ENCODE measurements around the gene INHBE.
"Not testable (repeated sequence)": the region's sequence is repeated elsewhere in the genome, so short reads cannot be mapped to it uniquely, and the experiment has no call there.

Gene INHBE

GRCh38 chr12:57454566-57455373 is at the start of gene INHBE:
Gene INHBE (plus strand): TSS chr12:57455307. CDS start chr12:57455537, 230 bp downstream.
- DNase-seq (ENCODE audit: low read depth), result no peak

DNA sequence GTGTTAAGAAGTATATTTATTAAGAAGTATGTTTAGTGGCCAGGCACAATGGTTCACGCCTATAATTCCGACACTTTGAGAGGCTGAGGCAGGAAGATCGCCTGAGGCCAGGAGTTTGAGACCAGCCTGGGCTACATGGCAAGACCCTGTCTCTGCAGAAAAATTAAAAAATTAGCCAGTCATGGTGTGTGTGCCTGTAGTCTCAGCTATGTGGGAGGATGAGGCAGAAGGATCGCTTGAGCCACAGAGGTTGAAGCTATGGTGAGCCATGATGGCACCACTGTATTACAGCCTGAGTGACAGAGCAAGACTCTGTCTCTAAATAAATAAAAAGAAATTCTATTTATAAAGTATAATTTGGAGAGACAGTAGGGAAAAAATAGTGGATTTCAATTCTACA is 44.6 kb upstream of the INHBE start:
- DNase-seq (ENCODE audit: low read depth), result no peak

- not testable (repeated sequence) for DNase-seq (ENCODE audit: low read depth)
Measured at GRCh38 chr12:57414160-57414559, 40.9 kb upstream of the INHBE start.

DNA sequence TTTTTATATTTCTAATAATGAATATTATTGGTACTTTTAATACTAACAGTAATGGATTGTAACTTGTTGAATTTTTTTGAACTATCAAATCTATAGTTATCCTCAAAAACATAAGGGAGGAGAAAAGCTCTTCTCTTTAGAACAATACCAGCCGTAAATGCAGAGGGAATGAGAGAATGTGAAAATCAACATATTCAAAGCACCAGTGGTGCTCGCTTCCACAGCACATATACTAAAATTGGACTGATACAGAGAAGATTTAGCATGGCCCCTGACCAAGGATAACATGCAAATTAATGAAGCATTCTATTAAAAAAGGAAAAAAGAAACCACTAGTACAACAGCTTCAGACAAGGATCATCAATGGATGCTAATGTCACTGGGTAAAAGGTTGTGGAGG is 40.0 kb upstream of the INHBE start:
- DNase-seq (ENCODE audit: low read depth), result no peak

- DNase-seq (ENCODE audit: low read depth), result no peak
Measured at GRCh38 chr12:57416039-57416996, 38.8 kb upstream of the INHBE start.

- DNase-seq (ENCODE audit: low read depth), result no peak
Measured at GRCh38 chr12:57418255-57418654, 36.9 kb upstream of the INHBE start.

DNA sequence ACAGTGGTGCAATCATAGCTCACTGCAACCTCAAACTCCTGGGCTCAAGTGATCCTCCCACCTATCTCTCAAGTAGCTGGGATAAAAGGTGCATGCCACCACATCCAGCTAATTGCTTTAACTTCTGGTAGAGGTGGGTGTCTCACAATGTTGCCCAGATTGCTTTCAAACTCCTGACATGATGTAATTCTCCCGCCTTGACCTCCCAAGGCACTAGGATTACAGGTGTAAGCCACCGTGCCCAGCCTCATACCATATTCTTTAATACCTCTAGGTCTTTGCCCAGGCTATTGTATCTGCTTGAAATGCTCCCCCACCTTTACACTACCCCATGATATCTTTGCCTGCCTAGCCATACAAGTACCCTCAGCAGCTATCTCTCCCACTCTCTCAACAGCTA is 35.6 kb upstream of the INHBE start:
- DNase-seq (ENCODE audit: low read depth), result no peak

- DNase-seq (ENCODE audit: low read depth), result no peak
Measured at GRCh38 chr12:57420482-57420881, 34.6 kb upstream of the INHBE start.

GRCh38 chr12:57426948-57427347 is 28.2 kb upstream of the INHBE start:
- DNase-seq (ENCODE audit: low read depth), result not testable (repeated sequence)

DNA sequence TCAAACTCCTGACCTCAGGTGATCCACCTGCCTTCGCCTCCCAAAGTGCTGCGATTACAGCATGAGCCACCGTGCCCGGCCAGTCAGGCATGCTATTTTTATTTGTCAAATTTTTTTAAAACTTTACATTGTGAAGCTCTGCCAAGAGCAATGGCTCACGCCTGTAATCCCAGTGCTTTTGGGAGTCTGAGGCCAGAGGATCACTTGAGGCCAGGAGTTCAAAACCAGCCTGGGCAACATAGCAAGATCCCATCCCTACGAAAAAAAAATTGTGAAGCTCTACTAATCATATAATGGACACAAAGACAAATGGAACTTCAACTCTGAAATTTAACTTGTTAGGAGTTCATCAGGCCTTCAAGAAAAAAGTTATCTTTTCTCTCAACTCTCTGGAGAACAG is 26.1 kb upstream of the INHBE start:
- DNase-seq (ENCODE audit: low read depth), result no peak

DNA sequence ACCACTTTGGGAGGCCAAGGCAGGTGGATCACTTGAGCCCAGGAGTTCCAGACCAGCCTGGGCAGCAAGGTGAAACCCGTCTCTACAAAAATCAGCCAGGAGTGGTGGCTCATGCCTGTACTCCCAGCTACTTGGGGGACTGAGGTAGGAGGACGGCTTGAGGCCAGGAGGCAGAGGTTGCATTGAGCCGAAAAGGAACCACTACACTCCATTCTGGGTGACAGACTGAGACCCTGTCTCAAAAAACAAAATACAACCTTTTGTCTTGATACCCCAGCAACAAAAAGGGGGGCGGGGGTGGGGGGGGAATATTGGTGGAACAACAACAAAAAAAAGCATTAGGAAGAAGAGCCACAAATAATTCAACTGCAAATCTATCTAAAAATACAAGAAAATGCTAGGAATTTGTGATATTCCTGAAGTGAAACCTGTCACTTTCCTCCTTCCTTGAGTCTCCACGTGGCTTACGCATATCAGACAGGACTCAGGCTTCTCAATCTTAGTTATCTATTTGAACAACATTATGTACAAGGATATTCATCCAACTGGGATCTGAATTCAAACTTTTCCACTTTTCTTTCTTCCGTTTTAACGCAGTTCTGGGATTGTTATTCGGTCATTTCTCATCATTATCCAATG is 25.5 kb upstream of the INHBE start:
- no peak for DNase-seq (ENCODE audit: low read depth)

DNA sequence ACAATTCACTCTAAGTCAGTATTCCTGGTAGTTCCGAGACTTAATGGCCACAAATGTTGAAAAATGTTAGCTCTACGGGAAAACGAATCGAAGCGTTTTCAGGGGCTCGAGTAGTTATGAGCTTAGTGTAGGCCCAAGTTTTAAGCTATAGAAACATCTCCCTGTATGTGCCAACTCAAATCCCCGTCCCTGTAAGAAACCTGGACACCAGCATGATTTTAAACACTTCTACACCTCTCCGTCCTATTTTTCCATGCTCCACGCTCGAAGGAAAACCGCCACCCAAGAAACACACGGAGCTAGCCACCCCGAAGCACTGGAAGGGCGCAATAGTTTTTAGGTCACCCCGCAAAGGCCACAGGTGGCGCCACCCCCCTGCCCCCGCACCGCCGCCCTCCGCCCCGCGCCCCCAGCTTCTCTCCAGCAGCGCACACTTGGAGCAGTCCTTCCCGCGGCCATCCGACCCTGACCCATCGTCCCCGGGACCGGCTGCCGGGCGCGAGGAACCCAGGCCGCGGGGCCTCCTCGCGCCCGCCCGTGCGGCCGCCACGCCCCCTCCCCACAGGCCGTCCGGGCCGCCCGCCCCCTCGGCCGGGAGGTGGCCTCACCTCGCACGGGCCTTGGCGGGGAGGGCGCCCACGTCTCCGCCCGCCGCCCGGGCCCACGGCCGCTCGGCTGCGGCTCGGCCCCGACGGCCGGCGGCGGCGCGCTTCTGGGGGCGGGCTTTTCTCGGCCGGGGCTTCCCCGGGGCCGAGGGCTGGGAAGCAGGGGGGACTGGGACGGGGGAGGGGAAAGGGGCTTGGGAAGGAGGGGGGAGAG is 24.8 kb upstream of the INHBE start:
- peak; percentile 19 for DNase-seq (ENCODE audit: low read depth)

GRCh38 chr12:57430931-57431566 is 24.1 kb upstream of the INHBE start, which contains the start of gene R3HDM2:
Gene R3HDM2 (minus strand): TSS chr12:57431043. CDS start chr12:57310428, 120,615 bp downstream.
- DNase-seq (ENCODE audit: low read depth), result peak; percentile 91

DNA sequence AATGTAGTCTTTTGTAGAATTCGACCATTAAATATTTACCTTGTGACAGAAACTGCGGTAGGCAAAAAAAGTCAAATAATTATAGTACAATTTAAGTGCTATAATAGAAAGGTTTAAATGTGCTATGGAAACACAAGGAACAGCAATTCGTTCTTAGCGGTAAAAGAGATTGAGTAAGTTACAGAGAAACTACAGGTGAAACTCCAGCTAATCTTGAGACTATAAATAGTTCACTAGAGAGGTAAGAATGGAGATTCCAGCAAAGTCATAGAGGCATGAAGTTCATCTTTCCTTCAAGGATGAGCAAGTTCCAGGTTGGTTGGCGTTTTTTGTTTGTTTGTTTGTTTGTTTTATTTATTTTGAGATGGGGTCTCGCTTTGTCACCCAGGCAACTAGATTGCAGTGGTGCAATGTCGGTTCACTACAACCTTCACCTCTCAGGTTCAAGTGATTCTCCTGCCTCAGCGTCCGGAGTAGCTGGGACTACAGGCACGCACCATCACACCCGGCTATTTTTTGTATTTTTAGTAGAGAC is 23.4 kb upstream of the INHBE start:
- no peak for DNase-seq (ENCODE audit: low read depth)

DNA sequence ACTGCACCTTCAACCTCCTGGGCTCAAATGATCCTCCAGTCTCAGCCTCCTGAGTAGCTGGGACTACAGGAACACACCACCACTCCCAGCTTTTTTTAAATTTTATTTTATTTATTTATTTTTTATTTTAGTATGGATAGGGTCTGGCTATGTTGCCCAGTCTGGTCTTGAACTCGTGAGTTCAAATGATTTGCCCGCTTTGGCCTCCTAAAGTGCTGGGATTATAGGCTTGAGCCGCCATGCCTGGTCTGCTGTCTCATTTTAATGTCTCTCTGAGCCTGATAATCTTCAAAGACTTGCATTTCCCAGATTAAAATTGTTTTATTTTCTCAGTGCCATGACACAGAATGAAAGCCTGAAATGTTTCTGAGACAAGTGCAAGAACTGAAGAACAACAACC is 21.7 kb upstream of the INHBE start:
- no peak for DNase-seq (ENCODE audit: low read depth)

GRCh38 chr12:57434517-57435223 is 20.4 kb upstream of the INHBE start, which contains the start of gene INHBC:
Gene INHBC (plus strand): TSS chr12:57434784. CDS start chr12:57434887, 103 bp downstream.
- no peak for DNase-seq (ENCODE audit: low read depth)

GRCh38 chr12:57435293-57435692 is 19.8 kb upstream of the INHBE start:
- DNase-seq (ENCODE audit: low read depth), result no peak

DNA sequence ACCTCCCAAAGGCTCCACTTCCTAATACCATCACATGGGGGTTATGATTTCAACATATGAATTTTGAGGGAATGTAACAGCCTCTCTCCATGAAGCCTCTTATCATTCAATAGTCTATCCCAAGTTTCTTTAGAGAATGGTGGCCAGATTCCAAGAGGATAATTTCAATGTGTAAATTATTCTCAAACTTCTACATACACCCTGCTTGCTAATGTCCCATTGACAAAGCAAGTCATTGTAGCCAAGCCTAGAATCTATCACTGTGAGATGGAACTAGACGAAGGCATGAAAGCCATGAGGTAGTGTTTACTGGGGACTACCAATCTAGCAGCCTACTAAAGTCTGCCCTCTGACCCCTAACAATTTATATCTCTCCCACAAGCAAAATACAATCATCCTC is 16.7 kb upstream of the INHBE start:
- no peak for DNase-seq (ENCODE audit: low read depth)

DNA sequence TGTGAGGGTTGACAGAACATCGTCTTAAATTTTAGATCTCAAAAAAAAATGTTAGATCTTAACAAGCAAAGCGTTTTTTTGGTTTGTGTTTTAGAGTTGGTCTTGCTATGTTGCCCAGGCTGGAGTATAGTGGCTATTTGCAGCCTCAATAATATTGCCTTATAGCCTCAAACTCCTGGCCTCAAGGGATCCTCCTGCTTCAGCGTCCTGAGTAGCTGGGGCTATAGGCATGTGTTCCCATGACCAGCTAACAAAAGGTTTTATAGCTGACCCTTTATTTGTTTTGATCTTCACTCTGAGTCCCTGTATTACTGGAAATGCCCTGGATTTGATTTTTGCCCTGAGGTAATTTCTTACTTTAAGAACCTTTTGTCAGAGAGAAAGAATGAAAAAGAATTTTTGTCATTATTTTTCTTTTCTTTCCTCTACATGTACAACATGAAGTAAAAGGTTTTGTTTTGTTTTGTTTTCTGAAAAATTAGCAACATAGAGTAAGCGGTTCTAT is 15.3 kb upstream of the INHBE start:
- no peak for DNase-seq (ENCODE audit: low read depth)

DNA sequence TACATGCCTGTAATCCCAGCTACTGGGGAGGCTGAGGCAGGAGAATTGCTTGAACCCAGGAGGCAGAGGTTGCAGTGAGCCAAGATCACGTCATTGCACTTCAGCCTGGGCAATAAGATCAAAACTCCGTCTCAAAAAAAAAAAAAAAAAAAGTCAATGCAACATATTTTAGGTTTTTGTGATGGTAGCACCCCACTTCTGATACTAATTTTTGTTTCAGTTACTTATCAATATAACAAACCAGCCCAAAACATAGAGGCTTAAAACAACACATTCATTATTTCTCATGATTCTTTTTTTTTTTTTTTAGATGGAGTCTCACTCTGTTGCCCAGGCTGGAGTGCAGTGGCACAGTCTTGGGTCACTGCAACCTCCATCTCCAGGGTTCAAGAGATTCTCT is 13.7 kb upstream of the INHBE start:
- not testable (repeated sequence) for DNase-seq (ENCODE audit: low read depth)

Measured in stimulated activated CD4-positive, alpha-beta T cell treated with anti-CD3 and anti-CD28 coated beads, Interleukin-2, amount 100 ng/mL, for 4 hours (primary cell).